Measurements from ENCODE around the gene TGM2.

DNA sequence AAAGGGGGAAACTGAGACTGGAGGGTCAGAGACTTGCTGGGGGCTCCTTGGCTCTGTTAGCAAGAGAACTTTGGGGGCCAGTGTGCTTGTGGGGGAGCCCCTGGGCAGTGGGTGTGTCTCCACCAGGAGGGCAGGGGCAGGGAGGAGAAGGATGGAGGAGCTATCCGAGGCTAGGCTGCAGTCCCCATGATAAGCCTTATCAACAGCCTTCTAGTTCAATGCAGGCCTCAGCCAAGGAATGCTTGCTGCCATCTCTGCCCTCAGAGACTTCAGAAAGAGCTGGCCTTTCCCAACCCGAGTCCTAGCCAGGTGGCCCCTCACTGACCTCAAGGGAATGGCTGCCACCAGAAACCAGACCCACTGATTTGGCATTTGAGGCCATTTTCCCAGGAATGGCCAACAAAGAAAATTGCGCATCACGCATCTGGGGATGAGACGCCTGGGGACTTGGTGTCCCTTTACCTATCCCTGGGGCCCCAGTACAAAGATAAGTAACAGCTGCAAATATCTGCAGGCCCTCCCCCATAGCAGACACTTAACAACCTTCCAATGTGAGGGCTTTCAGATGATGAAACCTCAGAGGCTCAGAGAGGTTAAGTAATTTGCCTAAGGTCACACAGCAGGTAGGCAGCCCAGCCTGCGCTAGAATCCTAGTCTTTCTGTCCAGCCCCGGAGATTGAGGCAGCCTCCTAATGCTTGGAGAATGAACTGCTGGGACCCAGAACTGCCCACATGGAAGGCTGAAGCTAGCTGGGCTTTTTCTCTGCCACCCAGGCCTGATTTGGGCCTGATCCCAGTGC, 4.9 kb downstream of the TGM2 start:
- TF ChIP-seq, protein P1, sequence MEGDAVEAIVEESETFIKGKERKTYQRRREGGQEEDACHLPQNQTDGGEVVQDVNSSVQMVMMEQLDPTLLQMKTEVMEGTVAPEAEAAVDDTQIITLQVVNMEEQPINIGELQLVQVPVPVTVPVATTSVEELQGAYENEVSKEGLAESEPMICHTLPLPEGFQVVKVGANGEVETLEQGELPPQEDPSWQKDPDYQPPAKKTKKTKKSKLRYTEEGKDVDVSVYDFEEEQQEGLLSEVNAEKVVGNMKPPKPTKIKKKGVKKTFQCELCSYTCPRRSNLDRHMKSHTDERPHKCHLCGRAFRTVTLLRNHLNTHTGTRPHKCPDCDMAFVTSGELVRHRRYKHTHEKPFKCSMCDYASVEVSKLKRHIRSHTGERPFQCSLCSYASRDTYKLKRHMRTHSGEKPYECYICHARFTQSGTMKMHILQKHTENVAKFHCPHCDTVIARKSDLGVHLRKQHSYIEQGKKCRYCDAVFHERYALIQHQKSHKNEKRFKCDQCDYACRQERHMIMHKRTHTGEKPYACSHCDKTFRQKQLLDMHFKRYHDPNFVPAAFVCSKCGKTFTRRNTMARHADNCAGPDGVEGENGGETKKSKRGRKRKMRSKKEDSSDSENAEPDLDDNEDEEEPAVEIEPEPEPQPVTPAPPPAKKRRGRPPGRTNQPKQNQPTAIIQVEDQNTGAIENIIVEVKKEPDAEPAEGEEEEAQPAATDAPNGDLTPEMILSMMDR (IDR thresholded peaks at IDR 0.05; ENCODE audit: low read length): no peak
- TF ChIP-seq EZH2 (optimal IDR thresholded peaks at IDR 0.05; ENCODE audit: low read depth, low read length): no peak
